ENCODE results near the gene NTSR1.

NTSR1 gene

DNA sequence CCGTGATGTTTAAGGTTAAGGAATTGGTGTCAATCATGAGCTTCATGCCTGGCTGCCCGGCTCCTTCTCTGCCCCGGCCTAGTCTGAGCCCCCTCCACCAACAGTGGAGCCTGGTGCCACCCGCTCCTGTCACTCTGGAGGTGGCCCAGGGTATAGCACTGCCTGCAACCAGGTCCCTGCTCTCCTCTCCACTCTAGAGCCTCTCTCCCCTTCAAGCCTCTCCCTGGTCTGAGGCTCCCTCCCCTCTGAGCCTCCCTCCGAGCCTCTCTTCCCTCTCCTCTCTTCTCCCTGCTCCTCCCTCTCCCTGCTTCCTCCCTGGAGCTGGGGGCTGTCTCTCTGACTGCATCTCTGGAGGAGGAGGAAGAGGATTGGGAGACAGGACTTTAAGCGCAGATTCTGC, 56.4 kb downstream of the NTSR1 start:
- no peaks in the 10 kb centered on the region for H3F3A ChIP-seq (ENCODE audit: control insufficient read depth, insufficient read depth)
- no peaks in the 10 kb centered on the region for H3K9me2 ChIP-seq (replicated peaks; ENCODE audit: control insufficient read depth, low read length)
- no peaks in the 10 kb centered on the region for H3K27me3 ChIP-seq (ENCODE audit: control insufficient read depth, low read length)
- H3K27ac ChIP-seq (ENCODE audit: low read depth, low read length): no peak overlapping the region
- H3K36me3 ChIP-seq (ENCODE audit: control insufficient read depth, low read length): no peaks in the 10 kb centered on the region
- no peaks in the 10 kb centered on the region for H3K79me2 ChIP-seq (ENCODE audit: control insufficient read depth, low read length)
- H3K4me3 ChIP-seq (ENCODE audit: low read length): no peak overlapping the region
- H3K4me2 ChIP-seq (ENCODE audit: low read length): no peak overlapping the region
- no peaks in the 10 kb centered on the region for H3K9me3 ChIP-seq (ENCODE audit: control insufficient read depth, insufficient read depth, low read length)
- H3K4me1 ChIP-seq (ENCODE audit: control insufficient read depth, low read length): no peaks in the 10 kb centered on the region
- H4K20me1 ChIP-seq (ENCODE audit: control insufficient read depth, insufficient read depth, low read depth, low read length): no peaks in the 10 kb centered on the region
- TF ChIP-seq EZH2phosphoT487 (IDR thresholded peaks at IDR 0.05; ENCODE audit: borderline replicate concordance, low read length): no peak
- TF ChIP-seq, protein P1, sequence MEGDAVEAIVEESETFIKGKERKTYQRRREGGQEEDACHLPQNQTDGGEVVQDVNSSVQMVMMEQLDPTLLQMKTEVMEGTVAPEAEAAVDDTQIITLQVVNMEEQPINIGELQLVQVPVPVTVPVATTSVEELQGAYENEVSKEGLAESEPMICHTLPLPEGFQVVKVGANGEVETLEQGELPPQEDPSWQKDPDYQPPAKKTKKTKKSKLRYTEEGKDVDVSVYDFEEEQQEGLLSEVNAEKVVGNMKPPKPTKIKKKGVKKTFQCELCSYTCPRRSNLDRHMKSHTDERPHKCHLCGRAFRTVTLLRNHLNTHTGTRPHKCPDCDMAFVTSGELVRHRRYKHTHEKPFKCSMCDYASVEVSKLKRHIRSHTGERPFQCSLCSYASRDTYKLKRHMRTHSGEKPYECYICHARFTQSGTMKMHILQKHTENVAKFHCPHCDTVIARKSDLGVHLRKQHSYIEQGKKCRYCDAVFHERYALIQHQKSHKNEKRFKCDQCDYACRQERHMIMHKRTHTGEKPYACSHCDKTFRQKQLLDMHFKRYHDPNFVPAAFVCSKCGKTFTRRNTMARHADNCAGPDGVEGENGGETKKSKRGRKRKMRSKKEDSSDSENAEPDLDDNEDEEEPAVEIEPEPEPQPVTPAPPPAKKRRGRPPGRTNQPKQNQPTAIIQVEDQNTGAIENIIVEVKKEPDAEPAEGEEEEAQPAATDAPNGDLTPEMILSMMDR (IDR thresholded peaks at IDR 0.05; ENCODE audit: low read depth, low read length, poor library complexity, severe bottlenecking): no peak

DNA sequence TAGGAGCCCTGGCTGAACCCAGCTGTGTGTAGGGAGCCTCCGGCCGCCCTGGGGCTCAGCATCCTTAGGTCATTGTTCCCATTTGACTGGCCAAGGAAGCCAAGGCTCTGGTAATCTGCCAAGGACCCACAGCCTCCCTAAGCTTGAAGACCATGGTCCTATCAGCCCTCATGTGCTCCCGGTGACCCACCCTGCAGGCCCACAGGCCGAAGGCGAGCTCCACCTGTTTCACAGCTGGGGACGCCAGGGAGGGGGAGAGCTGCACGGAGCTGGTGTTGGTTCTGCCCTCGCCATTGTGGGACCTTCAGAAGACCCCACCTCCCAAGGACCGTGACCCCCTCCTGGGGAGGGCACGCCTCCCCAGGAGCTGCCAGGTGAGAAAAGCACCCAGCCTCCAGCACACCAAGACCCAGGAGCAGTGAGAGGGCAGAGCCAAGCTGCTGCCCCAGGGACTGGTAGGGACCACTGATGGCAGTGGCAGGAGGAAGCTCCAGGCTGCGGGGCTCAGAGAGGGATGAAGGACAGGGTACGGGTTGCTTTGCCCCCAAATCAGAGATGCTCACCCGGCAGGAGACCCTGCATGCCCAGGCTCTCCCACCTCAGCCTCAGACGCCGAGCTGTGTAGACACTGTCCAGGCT, 56.9 kb downstream of the NTSR1 start:
- Histone ChIP-seq H3F3A (ENCODE audit: control insufficient read depth, insufficient read depth) (no peaks in the 10 kb centered on the region), H3K36me3 (ENCODE audit: control insufficient read depth, low read length) (no peaks in the 10 kb centered on the region), H3K27me3 (ENCODE audit: control insufficient read depth, low read length) (no peaks in the 10 kb centered on the region), H3K27ac (ENCODE audit: low read depth, low read length) (no peak overlapping the region), H3K9me2 (replicated peaks; ENCODE audit: control insufficient read depth, low read length) (no peaks in the 10 kb centered on the region), H3K79me2 (ENCODE audit: control insufficient read depth, low read length) (no peaks in the 10 kb centered on the region), H4K20me1 (ENCODE audit: control insufficient read depth, insufficient read depth, low read depth, low read length) (no peaks in the 10 kb centered on the region), H3K4me2 (ENCODE audit: low read length) (no peak overlapping the region), H3K4me1 (ENCODE audit: control insufficient read depth, low read length) (no peaks in the 10 kb centered on the region), H3K9me3 (ENCODE audit: control insufficient read depth, insufficient read depth, low read length) (no peaks in the 10 kb centered on the region), H3K4me3 (ENCODE audit: low read length) (no peak overlapping the region)
- TF ChIP-seq EZH2phosphoT487 (IDR thresholded peaks at IDR 0.05; ENCODE audit: borderline replicate concordance, low read length): no peak
- TF ChIP-seq, protein P1 (IDR thresholded peaks at IDR 0.05; ENCODE audit: low read depth, low read length, poor library complexity, severe bottlenecking): no peak

DNA sequence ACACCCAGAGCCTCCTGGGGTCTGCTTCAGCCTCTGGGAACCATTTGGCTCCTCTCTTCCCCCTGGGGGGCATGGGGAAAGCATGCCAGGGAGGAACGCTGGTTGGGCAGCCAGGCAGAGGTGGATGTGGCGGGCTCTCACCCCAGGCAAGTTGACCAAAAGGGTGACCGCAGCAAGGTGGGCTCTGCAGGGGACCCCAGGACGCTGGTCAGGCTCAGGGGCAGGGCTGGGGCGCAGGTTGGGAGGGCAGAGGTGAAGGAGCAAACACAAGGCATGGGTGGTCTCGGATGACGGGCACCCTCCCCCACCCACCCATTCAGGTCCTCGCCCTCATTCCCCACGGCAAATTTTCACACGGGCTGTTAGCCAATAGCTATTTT, 57.4 kb downstream of the NTSR1 start:
- H3K9me3 ChIP-seq (ENCODE audit: control insufficient read depth, insufficient read depth, low read length): no peaks in the 10 kb centered on the region
- no peak for TF ChIP-seq EZH2phosphoT487 (IDR thresholded peaks at IDR 0.05; ENCODE audit: borderline replicate concordance, low read length)
- TF ChIP-seq, protein P1 (IDR thresholded peaks at IDR 0.05; ENCODE audit: low read depth, low read length, poor library complexity, severe bottlenecking): no peak
- no peak overlapping the region for H3K27ac ChIP-seq (ENCODE audit: low read depth, low read length)
- H4K20me1 ChIP-seq (ENCODE audit: control insufficient read depth, insufficient read depth, low read depth, low read length): no peaks in the 10 kb centered on the region
- no peaks in the 10 kb centered on the region for H3K27me3 ChIP-seq (ENCODE audit: control insufficient read depth, low read length)
- no peaks in the 10 kb centered on the region for H3K9me2 ChIP-seq (replicated peaks; ENCODE audit: control insufficient read depth, low read length)
- no peak overlapping the region for H3K4me2 ChIP-seq (ENCODE audit: low read length)
- no peaks in the 10 kb centered on the region for H3F3A ChIP-seq (ENCODE audit: control insufficient read depth, insufficient read depth)
- H3K4me3 ChIP-seq (ENCODE audit: low read length): no peak overlapping the region
- H3K36me3 ChIP-seq (ENCODE audit: control insufficient read depth, low read length): no peaks in the 10 kb centered on the region
- no peaks in the 10 kb centered on the region for H3K4me1 ChIP-seq (ENCODE audit: control insufficient read depth, low read length)
- H3K79me2 ChIP-seq (ENCODE audit: control insufficient read depth, low read length): no peaks in the 10 kb centered on the region

Data from DOHH2 (cell line).